WTC11 (cell line): ENCODE results near the gene UBE2R2.

ENCODE experiments used
- CREB1 ChIP-seq: sonication (generic); formaldehyde crosslinking; IDR thresholded peaks from 2 replicates; pipeline ENCODE4 v1.8.0; 2023; ENCODE audit warnings: mild to moderate bottlenecking, missing genetic modification reagents
- CREM ChIP-seq: sonication (generic); formaldehyde crosslinking; IDR thresholded peaks from 2 replicates; pipeline ENCODE4 v1.8.1; 2022; ENCODE audit warnings: mild to moderate bottlenecking, missing genetic modification reagents, moderate library complexity
- CTCF ChIP-seq: fragments of 200-600 bp; IDR thresholded peaks from 2 replicates; pipeline ENCODE4 v1.8.0; 2022; ENCODE audit warnings: antibody characterized with exemption
- MAX ChIP-seq: sonication (generic); formaldehyde crosslinking; IDR thresholded peaks from 2 replicates; pipeline ENCODE4 v1.8.0; 2022; ENCODE audit warnings: mild to moderate bottlenecking, missing genetic modification reagents
- PRDM15 ChIP-seq: sonication (generic); formaldehyde crosslinking; IDR thresholded peaks from 2 replicates; pipeline ENCODE4 v1.8.0; 2022; ENCODE audit warnings: missing genetic modification reagents
- RELA ChIP-seq: sonication (generic); formaldehyde crosslinking; IDR thresholded peaks from 2 replicates; pipeline ENCODE4 v1.8.1; 2022; ENCODE audit warnings: missing genetic modification reagents, mild to moderate bottlenecking, borderline replicate concordance
- TF ChIP-seq, protein P1 (sequence below): sonication (generic); formaldehyde crosslinking; IDR thresholded peaks from 2 replicates; pipeline ENCODE4 v1.8.1; 2022; ENCODE audit warnings: low read depth, missing genetic modification reagents, borderline replicate concordance

DNA sequence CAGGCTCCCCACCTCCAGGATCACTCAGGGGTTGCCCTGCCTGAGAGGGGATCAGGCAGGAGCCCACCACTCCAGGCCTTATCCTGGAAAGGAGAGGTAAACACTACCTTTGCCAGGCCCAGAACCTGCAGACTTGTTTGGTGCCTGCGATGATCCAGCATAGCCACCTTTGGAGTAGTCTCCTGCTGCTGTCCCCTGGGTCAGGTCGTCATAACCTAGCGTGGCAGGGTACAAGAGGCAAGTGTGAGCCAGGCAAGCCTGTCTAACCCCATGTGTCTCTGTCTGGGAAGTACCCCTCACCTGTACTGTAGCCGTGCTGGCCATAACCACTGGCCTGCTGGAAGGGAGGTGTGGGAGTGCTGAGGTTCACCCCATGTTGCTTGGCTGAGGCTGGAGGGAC lies 106.1 kb downstream of the UBE2R2 start:
- no peak for TF ChIP-seq RELA
- TF ChIP-seq CREB1 (CRISPR knock-in tag): no peak
- TF ChIP-seq, protein P1, sequence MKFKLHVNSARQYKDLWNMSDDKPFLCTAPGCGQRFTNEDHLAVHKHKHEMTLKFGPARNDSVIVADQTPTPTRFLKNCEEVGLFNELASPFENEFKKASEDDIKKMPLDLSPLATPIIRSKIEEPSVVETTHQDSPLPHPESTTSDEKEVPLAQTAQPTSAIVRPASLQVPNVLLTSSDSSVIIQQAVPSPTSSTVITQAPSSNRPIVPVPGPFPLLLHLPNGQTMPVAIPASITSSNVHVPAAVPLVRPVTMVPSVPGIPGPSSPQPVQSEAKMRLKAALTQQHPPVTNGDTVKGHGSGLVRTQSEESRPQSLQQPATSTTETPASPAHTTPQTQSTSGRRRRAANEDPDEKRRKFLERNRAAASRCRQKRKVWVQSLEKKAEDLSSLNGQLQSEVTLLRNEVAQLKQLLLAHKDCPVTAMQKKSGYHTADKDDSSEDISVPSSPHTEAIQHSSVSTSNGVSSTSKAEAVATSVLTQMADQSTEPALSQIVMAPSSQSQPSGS: no peak
- no peak for TF ChIP-seq CTCF
- no peak for TF ChIP-seq PRDM15 (CRISPR knock-in tag)
- TF ChIP-seq MAX (CRISPR knock-in tag): no peak
- TF ChIP-seq CREM (CRISPR knock-in tag): no peak
